Measurements from ENCODE around the gene CEP57. TPM values are rescaled to one million over a fixed set of nuclear protein-coding genes. Genes with fewer than 3 reads are reported as not detected.
"Not testable (repeated sequence)": the region's sequence is repeated elsewhere in the genome, so short reads cannot be mapped to it uniquely, and the experiment has no call there.

CEP57 gene
- polyA plus RNA-seq, 2 donors, result 10.6 to 11.1 TPM

- Histone ChIP-seq H3K27ac (ENCODE audit: low read depth in 2 of 2, low read length in 1 of 2) (no peak overlapping the region), H3K4me3 (ENCODE audit: low read depth in 1 of 2, low read length in 2 of 2) (no peak overlapping the region), H3K36me3 (ENCODE audit: control insufficient read depth in 2 of 2, insufficient read depth in 2 of 2, low read length in 1 of 2) (no peaks in the 10 kb centered on the region), H3K27me3 (ENCODE audit: control insufficient read depth in 1 of 2, insufficient read depth in 2 of 2, low read length in 2 of 2) (no peaks in the 10 kb centered on the region), H3K9me3 (ENCODE audit: control insufficient read depth in 2 of 2, insufficient read depth in 1 of 2, low read depth in 1 of 2, low read length in 1 of 2) (no peaks in the 10 kb centered on the region), H3K4me1 (ENCODE audit: control insufficient read depth in 2 of 2, insufficient read depth in 2 of 2, low read length in 1 of 2) (peaks cover 0 to 2% of the 10 kb centered on the region in 2 donors)
- WGBS, 2 donors, result 87 to 89% methylated on average over 5 of the region's 5 CpGs
These were observed 3.8 kb downstream of the CEP57 start for GRCh38 chr11:95794086-95794485.

GRCh38 chr11:95795627-95796295, 5.5 kb downstream of the CEP57 start:
- WGBS, 2 donors, result 71 to 96% methylated on average over 3 of the region's 3 CpGs
- no peaks in the 10 kb centered on the region for H3K36me3 ChIP-seq (ENCODE audit: control insufficient read depth in 2 of 2, insufficient read depth in 2 of 2, low read length in 1 of 2)
- H3K4me3 ChIP-seq (ENCODE audit: low read depth in 1 of 2, low read length in 2 of 2), result no peak overlapping the region
- H3K27me3 ChIP-seq (ENCODE audit: control insufficient read depth in 1 of 2, insufficient read depth in 2 of 2, low read length in 2 of 2), result no peaks in the 10 kb centered on the region
- H3K27ac ChIP-seq (ENCODE audit: low read depth in 2 of 2, low read length in 1 of 2), result no peak overlapping the region
- peaks cover 0 to 2% of the 10 kb centered on the region in 2 donors for H3K4me1 ChIP-seq (ENCODE audit: control insufficient read depth in 2 of 2, insufficient read depth in 2 of 2, low read length in 1 of 2)
- no peaks in the 10 kb centered on the region for H3K9me3 ChIP-seq (ENCODE audit: control insufficient read depth in 2 of 2, insufficient read depth in 1 of 2, low read depth in 1 of 2, low read length in 1 of 2)

DNA sequence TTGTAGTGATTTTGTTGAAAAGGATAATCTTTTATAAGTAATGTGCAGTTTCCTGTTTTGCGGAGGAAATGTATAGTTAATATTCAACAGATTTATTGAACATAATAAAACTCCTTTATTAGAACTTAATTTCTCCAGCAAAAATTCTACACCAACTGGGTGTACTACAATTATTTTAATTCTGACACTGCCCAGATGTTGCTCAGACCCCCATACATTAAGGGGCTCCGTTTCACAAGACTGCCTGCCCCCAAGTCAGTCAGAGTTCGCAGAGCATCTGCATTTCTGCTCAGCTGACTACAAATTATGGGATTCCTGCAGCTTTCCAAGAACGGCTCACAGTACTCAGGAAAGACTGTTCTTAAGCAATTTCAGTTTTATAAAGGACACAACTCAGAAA, 6.2 kb downstream of the CEP57 start:
- 72 to 87% methylated on average over 4 of the region's 4 CpGs for WGBS, 2 donors
- Histone ChIP-seq H3K9me3 (ENCODE audit: control insufficient read depth in 2 of 2, insufficient read depth in 1 of 2, low read depth in 1 of 2, low read length in 1 of 2) (no peaks in the 10 kb centered on the region), H3K4me1 (ENCODE audit: control insufficient read depth in 2 of 2, insufficient read depth in 2 of 2, low read length in 1 of 2) (peaks cover 0 to 2% of the 10 kb centered on the region in 2 donors), H3K4me3 (ENCODE audit: low read depth in 1 of 2, low read length in 2 of 2) (no peak overlapping the region), H3K36me3 (ENCODE audit: control insufficient read depth in 2 of 2, insufficient read depth in 2 of 2, low read length in 1 of 2) (no peaks in the 10 kb centered on the region), H3K27ac (ENCODE audit: low read depth in 2 of 2, low read length in 1 of 2) (no peak overlapping the region), H3K27me3 (ENCODE audit: control insufficient read depth in 1 of 2, insufficient read depth in 2 of 2, low read length in 2 of 2) (no peaks in the 10 kb centered on the region)

DNA sequence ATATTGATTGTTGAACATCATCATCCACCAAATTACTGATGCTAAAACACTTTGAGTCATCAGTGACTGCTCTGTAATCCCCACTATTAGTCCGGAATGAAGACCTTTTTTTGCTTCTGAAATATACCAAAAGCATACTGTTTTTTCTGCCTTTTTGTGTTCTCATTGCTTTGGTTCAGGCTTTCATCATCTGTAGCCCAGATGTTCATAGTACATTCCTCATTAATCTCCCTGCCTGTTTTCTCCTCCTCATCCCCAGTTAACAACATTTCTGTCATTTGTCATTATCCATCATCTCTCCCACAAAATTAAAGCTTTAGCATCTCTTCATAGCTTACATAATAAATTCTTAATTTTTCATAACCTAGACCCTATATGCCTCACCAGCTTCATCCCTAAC, 9.2 kb downstream of the CEP57 start:
- H3K4me3 ChIP-seq (ENCODE audit: low read depth in 1 of 2, low read length in 2 of 2), result no peak overlapping the region
- no peaks in the 10 kb centered on the region for H3K36me3 ChIP-seq (ENCODE audit: control insufficient read depth in 2 of 2, insufficient read depth in 2 of 2, low read length in 1 of 2)
- H3K27ac ChIP-seq (ENCODE audit: low read depth in 2 of 2, low read length in 1 of 2), result no peak overlapping the region
- H3K27me3 ChIP-seq (ENCODE audit: control insufficient read depth in 1 of 2, insufficient read depth in 2 of 2, low read length in 2 of 2), result no peaks in the 10 kb centered on the region
- 80 to 97% methylated on average over 1 of the region's 1 CpG for WGBS, 2 donors
- H3K9me3 ChIP-seq (ENCODE audit: control insufficient read depth in 2 of 2, insufficient read depth in 1 of 2, low read depth in 1 of 2, low read length in 1 of 2), result no peaks in the 10 kb centered on the region
- H3K4me1 ChIP-seq (ENCODE audit: control insufficient read depth in 2 of 2, insufficient read depth in 2 of 2, low read length in 1 of 2), result no peaks in the 10 kb centered on the region

- WGBS, 2 donors, result 91 to 94% methylated on average over 12 of the region's 12 CpGs
- H3K36me3 ChIP-seq (ENCODE audit: control insufficient read depth in 2 of 2, insufficient read depth in 2 of 2, low read length in 1 of 2), result no peaks in the 10 kb centered on the region
These were observed 10.1 kb downstream of the CEP57 start for GRCh38 chr11:95800438-95800837.

GRCh38 chr11:95802806-95803205, 12.5 kb downstream of the CEP57 start:
- H3K9me3 ChIP-seq (ENCODE audit: control insufficient read depth in 2 of 2, insufficient read depth in 1 of 2, low read depth in 1 of 2, low read length in 1 of 2), result no peaks in the 10 kb centered on the region
- H3K4me3 ChIP-seq (ENCODE audit: low read depth in 1 of 2, low read length in 2 of 2), result no peak overlapping the region
- H3K27ac ChIP-seq (ENCODE audit: low read depth in 2 of 2, low read length in 1 of 2), result no peak overlapping the region
- H3K4me1 ChIP-seq (ENCODE audit: control insufficient read depth in 2 of 2, insufficient read depth in 2 of 2, low read length in 1 of 2), result no peaks in the 10 kb centered on the region
- peaks cover 0 to 2% of the 10 kb centered on the region in 2 donors for H3K36me3 ChIP-seq (ENCODE audit: control insufficient read depth in 2 of 2, insufficient read depth in 2 of 2, low read length in 1 of 2)
- WGBS, 2 donors, result 99 to 100% methylated on average over 1 of the region's 1 CpG
- no peaks in the 10 kb centered on the region for H3K27me3 ChIP-seq (ENCODE audit: control insufficient read depth in 1 of 2, insufficient read depth in 2 of 2, low read length in 2 of 2)

More at GRCh38 chr11:95800438-95800837, 10.1 kb downstream of the CEP57 start:
- no peaks in the 10 kb centered on the region for H3K27me3 ChIP-seq (ENCODE audit: control insufficient read depth in 1 of 2, insufficient read depth in 2 of 2, low read length in 2 of 2)
- no peak overlapping the region for H3K27ac ChIP-seq (ENCODE audit: low read depth in 2 of 2, low read length in 1 of 2)
- H3K4me1 ChIP-seq (ENCODE audit: control insufficient read depth in 2 of 2, insufficient read depth in 2 of 2, low read length in 1 of 2), result no peaks in the 10 kb centered on the region
- H3K9me3 ChIP-seq (ENCODE audit: control insufficient read depth in 2 of 2, insufficient read depth in 1 of 2, low read depth in 1 of 2, low read length in 1 of 2), result no peaks in the 10 kb centered on the region
- H3K4me3 ChIP-seq (ENCODE audit: low read depth in 1 of 2, low read length in 2 of 2), result no peak overlapping the region

GRCh38 chr11:95803973-95804372, 13.7 kb downstream of the CEP57 start:
- WGBS, 2 donors, result 95 to 96% methylated on average over 2 of the region's 2 CpGs
- no peaks in the 10 kb centered on the region for H3K27me3 ChIP-seq (ENCODE audit: control insufficient read depth in 1 of 2, insufficient read depth in 2 of 2, low read length in 2 of 2)
- H3K27ac ChIP-seq (ENCODE audit: low read depth in 2 of 2, low read length in 1 of 2), result no peak overlapping the region
- peaks cover 0 to 2% of the 10 kb centered on the region in 2 donors for H3K36me3 ChIP-seq (ENCODE audit: control insufficient read depth in 2 of 2, insufficient read depth in 2 of 2, low read length in 1 of 2)
- no peak overlapping the region for H3K4me3 ChIP-seq (ENCODE audit: low read depth in 1 of 2, low read length in 2 of 2)
- H3K9me3 ChIP-seq (ENCODE audit: control insufficient read depth in 2 of 2, insufficient read depth in 1 of 2, low read depth in 1 of 2, low read length in 1 of 2), result no peaks in the 10 kb centered on the region
- H3K4me1 ChIP-seq (ENCODE audit: control insufficient read depth in 2 of 2, insufficient read depth in 2 of 2, low read length in 1 of 2), result no peaks in the 10 kb centered on the region

DNA sequence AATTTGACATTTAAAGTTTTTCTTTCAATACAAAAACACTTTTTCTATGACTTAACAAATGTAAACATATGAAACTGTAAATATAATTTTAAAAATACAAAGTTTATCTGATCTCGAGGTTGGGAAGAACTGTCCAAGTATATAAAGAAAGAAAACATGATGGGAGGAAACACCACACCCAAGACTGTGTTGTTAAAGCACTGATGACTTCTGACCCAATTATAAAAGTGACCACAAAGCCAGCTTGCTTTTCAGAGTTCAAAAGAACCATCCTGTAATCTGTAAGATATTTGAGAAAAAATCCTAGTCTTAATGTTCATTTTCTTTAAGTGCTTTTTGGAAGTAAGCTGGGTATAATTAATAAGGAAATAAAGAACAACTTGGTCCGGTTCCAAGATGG, 15.6 kb downstream of the CEP57 start:
- Histone ChIP-seq H3K9me3 (ENCODE audit: control insufficient read depth in 2 of 2, insufficient read depth in 1 of 2, low read depth in 1 of 2, low read length in 1 of 2) (no peaks in the 10 kb centered on the region), H3K4me1 (ENCODE audit: control insufficient read depth in 2 of 2, insufficient read depth in 2 of 2, low read length in 1 of 2) (no peaks in the 10 kb centered on the region), H3K27ac (ENCODE audit: low read depth in 2 of 2, low read length in 1 of 2) (no peak overlapping the region), H3K4me3 (ENCODE audit: low read depth in 1 of 2, low read length in 2 of 2) (no peak overlapping the region), H3K27me3 (ENCODE audit: control insufficient read depth in 1 of 2, insufficient read depth in 2 of 2, low read length in 2 of 2) (no peaks in the 10 kb centered on the region), H3K36me3 (ENCODE audit: control insufficient read depth in 2 of 2, insufficient read depth in 2 of 2, low read length in 1 of 2) (peaks cover 0 to 2% of the 10 kb centered on the region in 2 donors)
- 80 to 94% methylated on average over 2 of the region's 2 CpGs for WGBS, 2 donors

DNA sequence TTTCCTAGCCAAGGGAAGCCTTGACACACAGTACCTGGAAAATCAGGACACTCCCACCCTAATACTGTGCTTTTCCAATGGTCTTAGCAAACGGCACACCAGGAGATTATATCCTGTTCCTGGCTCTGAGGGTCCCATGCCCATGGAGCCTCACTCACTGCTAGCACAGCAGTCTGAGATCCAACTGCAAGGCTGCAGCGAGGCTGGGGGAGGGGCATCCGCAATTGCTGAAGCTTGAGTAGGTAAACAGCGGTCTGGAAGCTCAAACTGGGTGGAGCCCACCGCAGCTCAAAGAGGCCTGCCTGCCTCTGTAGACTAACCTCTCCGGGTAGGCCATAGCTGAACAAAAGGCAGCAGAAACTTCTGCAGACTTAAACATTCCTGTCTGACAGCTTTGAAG, 16.2 kb downstream of the CEP57 start:
- WGBS, 2 donors, result 95% methylated on average over 6 of the region's 6 CpGs
- H3K4me1 ChIP-seq (ENCODE audit: control insufficient read depth in 2 of 2, insufficient read depth in 2 of 2, low read length in 1 of 2); H3K9me3 ChIP-seq (ENCODE audit: control insufficient read depth in 2 of 2, insufficient read depth in 1 of 2, low read depth in 1 of 2, low read length in 1 of 2); H3K36me3 ChIP-seq (ENCODE audit: control insufficient read depth in 2 of 2, insufficient read depth in 2 of 2, low read length in 1 of 2); H3K27me3 ChIP-seq (ENCODE audit: control insufficient read depth in 1 of 2, insufficient read depth in 2 of 2, low read length in 2 of 2); H3K27ac ChIP-seq (ENCODE audit: low read depth in 2 of 2, low read length in 1 of 2); H3K4me3 ChIP-seq (ENCODE audit: low read depth in 1 of 2, low read length in 2 of 2): not testable (repeated sequence)

GRCh38 chr11:95811052-95811451, 20.8 kb downstream of the CEP57 start:
- 96 to 97% methylated on average over 4 of the region's 4 CpGs for WGBS, 2 donors
- not testable (repeated sequence) for H3K4me1 ChIP-seq (ENCODE audit: control insufficient read depth in 2 of 2, insufficient read depth in 2 of 2, low read length in 1 of 2); H3K27ac ChIP-seq (ENCODE audit: low read depth in 2 of 2, low read length in 1 of 2); H3K27me3 ChIP-seq (ENCODE audit: control insufficient read depth in 1 of 2, insufficient read depth in 2 of 2, low read length in 2 of 2); H3K9me3 ChIP-seq (ENCODE audit: control insufficient read depth in 2 of 2, insufficient read depth in 1 of 2, low read depth in 1 of 2, low read length in 1 of 2); H3K4me3 ChIP-seq (ENCODE audit: low read depth in 1 of 2, low read length in 2 of 2); H3K36me3 ChIP-seq (ENCODE audit: control insufficient read depth in 2 of 2, insufficient read depth in 2 of 2, low read length in 1 of 2)

All from esophagus (tissue), 2 donors.